ENCODE results near the gene EFNB1. TPM values are rescaled to one million over a fixed set of nuclear protein-coding genes. Genes with fewer than 3 reads are reported as not detected.

EFNB1 gene
- total RNA-seq, 1 experiment from 2014 or later = 16.4 TPM

- H3K27ac Mint-ChIP-seq = no peak overlapping the region
- peaks cover 74% of the 10 kb centered on the region for H3K27me3 Mint-ChIP-seq (ENCODE audit: low read depth)
- DNase-seq (ENCODE audit: low spot score) (no peak), ATAC-seq (no peak)
- CTCF ChIA-PET = no interaction called here
- no peak for TF ChIP-seq NR3C1 (CRISPR knock-in tag; conservative IDR thresholded peaks at IDR 0.05; ENCODE audit: low read depth)
- no peak for TF ChIP-seq PRDM15 (CRISPR knock-in tag; IDR thresholded peaks at IDR 0.05)
- TF ChIP-seq KAT7 (CRISPR knock-in tag; IDR thresholded peaks at IDR 0.05; ENCODE audit: borderline replicate concordance) = no peak
- TF ChIP-seq ATF1 (CRISPR knock-in tag; IDR thresholded peaks at IDR 0.05) = no peak
- TF ChIP-seq CDX4 (CRISPR knock-in tag; IDR thresholded peaks at IDR 0.05; ENCODE audit: borderline replicate concordance) = no peak
- no peak overlapping the region for H3K4me3 Mint-ChIP-seq
- H3K4me1 Mint-ChIP-seq = peaks cover 5% of the 10 kb centered on the region; the same call in 1 of the 2 replicates
- H3K9me3 Mint-ChIP-seq = no peaks in the 10 kb centered on the region
- H3K36me3 Mint-ChIP-seq = no peaks in the 10 kb centered on the region
- POLR2A ChIA-PET = no interaction called here
Measured at GRCh38 chrX:68824565-68825125, 4.2 kb upstream of the EFNB1 start.

GRCh38 chrX:68826113-68826980 lies 2.5 kb upstream of the EFNB1 start:
- Mint-ChIP-seq H3K27me3 (ENCODE audit: low read depth) (peaks cover 85% of the 10 kb centered on the region), H3K27ac (no peak overlapping the region), H3K36me3 (no peaks in the 10 kb centered on the region), H3K4me3 (no peak overlapping the region), H3K9me3 (no peaks in the 10 kb centered on the region), H3K4me1 (peaks cover 8% of the 10 kb centered on the region)
- ATAC-seq (no peak), DNase-seq (ENCODE audit: low spot score) (no peak)
- POLR2A ChIA-PET = no interaction called here
- CTCF ChIA-PET = interaction anchor here (1.0 to 3.2 kb wide), 2 partner anchors 293 to 396 kb away, joined by 3 to 107 read pairs; no protein-coding TSS in a partner anchor
- TF ChIP-seq ZNF121 (CRISPR knock-in tag; IDR thresholded peaks at IDR 0.05) (no peak), ZNF232 (CRISPR knock-in tag; IDR thresholded peaks at IDR 0.05) (no peak), MXD4 (CRISPR knock-in tag; IDR thresholded peaks at IDR 0.05; ENCODE audit: borderline replicate concordance) (no peak)

- ChIA-PET CTCF (interaction anchor here (0.5 to 4.3 kb wide), 67 partner anchors 11 to 676 kb away, joined by 3 to 107 read pairs (median 6); partner anchors contain the start of genes NALF2 and PJA1), POLR2A (interaction anchor here (1.1 kb wide), 2 partner anchors 437 to 458 kb away, joined by 3 read pairs; no protein-coding TSS in a partner anchor)
- DNase-seq (ENCODE audit: low spot score) (no peak), ATAC-seq (no peak)
- no peaks in the 10 kb centered on the region for H3K36me3 Mint-ChIP-seq
- peaks cover 17% of the 10 kb centered on the region for H3K4me1 Mint-ChIP-seq
- peaks cover 90% of the 10 kb centered on the region for H3K27me3 Mint-ChIP-seq (ENCODE audit: low read depth)
- no peak overlapping the region for H3K27ac Mint-ChIP-seq
- no peak overlapping the region for H3K4me3 Mint-ChIP-seq
- H3K9me3 Mint-ChIP-seq = no peaks in the 10 kb centered on the region
- TF ChIP-seq GABPB1 (CRISPR knock-in tag; IDR thresholded peaks at IDR 0.05) (no peak), USF2 (CRISPR knock-in tag; IDR thresholded peaks at IDR 0.05) (no peak), ESRRA (CRISPR knock-in tag; IDR thresholded peaks at IDR 0.05; ENCODE audit: borderline replicate concordance) (no peak), EMX1 (CRISPR knock-in tag; IDR thresholded peaks at IDR 0.05) (no peak), ARID4B (CRISPR knock-in tag; IDR thresholded peaks at IDR 0.05; ENCODE audit: borderline replicate concordance) (no peak), IRF1 (CRISPR knock-in tag; IDR thresholded peaks at IDR 0.05) (no peak), MXD4 (CRISPR knock-in tag; IDR thresholded peaks at IDR 0.05; ENCODE audit: borderline replicate concordance) (no peak), PRDM15 (CRISPR knock-in tag; IDR thresholded peaks at IDR 0.05) (no peak)
Measured at GRCh38 chrX:68827256-68827655, 1.6 kb upstream of the EFNB1 start.

All from WTC11 (cell line).